Sigmoid colon (tissue), 7 donors: ENCODE results near the gene CALML4. TPM values are rescaled to one million over a fixed set of nuclear protein-coding genes. Genes with fewer than 3 reads are reported as not detected.

Experiments used
- DNase-seq: peaks from one replicate; pipeline ENCODE4 v3.0.0-alpha.2; 2019
- H3K27ac ChIP-seq, 4 donors: fragments of 200-600 bp; sonication (generic); one replicate each; pipeline ENCODE4 v1.5.1; 2016 to 2019; ENCODE audit warnings: mild to moderate bottlenecking in 1 of 4
- H3K27me3 ChIP-seq, 3 donors: fragments of 200-600 bp; sonication (generic); one replicate each; pipeline ENCODE4 v1.5.1; 2019; ENCODE audit warnings: mild to moderate bottlenecking in 1 of 3
- H3K36me3 ChIP-seq, 4 donors: fragments of 200-600 bp; sonication (generic); one replicate each; pipeline ENCODE4 v1.5.1; 2016 to 2019
- H3K4me1 ChIP-seq, 4 donors: fragments of 200-600 bp; sonication (generic); one replicate each; pipeline ENCODE4 v1.5.1; 2017 to 2019
- H3K4me3 ChIP-seq, 4 donors: fragments of 200-600 bp; sonication (generic); one replicate each; pipeline ENCODE4 v1.5.1; 2017 to 2019; ENCODE audit warnings: mild to moderate bottlenecking in 2 of 4, moderate library complexity in 1 of 4
- H3K9me3 ChIP-seq, 4 donors: fragments of 200-600 bp in 3 of 4; sonication (generic) in 3 of 4; one replicate each; pipeline versions ENCODE4 v1.5.1 to v1.6.1; 2013 to 2019
- CTCF ChIP-seq, 4 experiments: fragments of 450-650 bp in 3 of 4; fragments of 200-600 bp in 1 of 4; IDR thresholded peaks; one replicate each; pipeline ENCODE4 v1.5.1; 2016 to 2019; ENCODE audit warnings: antibody characterized with exemption in 4 of 4, mild to moderate bottlenecking in 3 of 4, moderate library complexity in 2 of 4
- EP300 ChIP-seq, 4 donors: sonication (generic); formaldehyde crosslinking; IDR thresholded peaks; one replicate each; pipeline ENCODE4 v1.6.1; 2017; ENCODE audit warnings: antibody characterized with exemption in 4 of 4
- POLR2A ChIP-seq, 2 donors: fragments of 450-650 bp; IDR thresholded peaks; one replicate each; pipeline ENCODE4 v1.6.1; 2016; ENCODE audit warnings: antibody characterized with exemption in 2 of 2, mild to moderate bottlenecking in 2 of 2, moderate library complexity in 2 of 2
- POLR2AphosphoS5 ChIP-seq, 4 donors: sonication (generic); formaldehyde crosslinking; IDR thresholded peaks; one replicate each; pipeline ENCODE4 v1.6.1; 2017; ENCODE audit warnings: antibody characterized with exemption in 4 of 4
- WGBS, 2 donors: extraction: QIAGEN DNeasy Blood & Tissue Kit; methylation state at CpG; one replicate each; pipeline ENCODE4 v1.1.7; 2013; 5-methylcytosine and 5-hydroxymethylcytosine counted together
- intact Hi-C: fragments of 100-400 bp; cut with DNase I; formaldehyde crosslinking; loops from one replicate; pipeline ENCODE4 v1.15.1; 2023
- polyA plus RNA-seq, 3 donors: library from polyadenylated mRNA; stranded (reverse); fragments of 200-250 nt; gene quantifications; one replicate each; pipeline ENCODE4 v1.2.3, GENCODE V29; 2013
- total RNA-seq, 4 donors: library from RNA; depleted of rRNA; stranded (reverse); fragments of >200 nt; gene quantifications; one replicate each; pipeline ENCODE4 v1.1.0, GENCODE V29; 2016
- donor health status: healthy with polysubstance abuse.
- donor health status: Bipolar disorder and iron deficiency.
- donor health status: healthy.

The CALML4 gene
- total and polyA plus RNA-seq, 7 donors, result 3.9 to 309 (median 10.9) TPM

- intact Hi-C loops, result loop anchor here (10.0 kb wide), 1 partner anchor 664 kb away; the partner anchor contains the start of gene MAP2K5
- H3K36me3 ChIP-seq, result no peaks in the 10 kb centered on the region
- no peak for TF ChIP-seq EP300 (IDR thresholded peaks at IDR 0.05)
- no peak for TF ChIP-seq POLR2A (IDR thresholded peaks at IDR 0.05)
- no peak for TF ChIP-seq POLR2AphosphoS5 (IDR thresholded peaks at IDR 0.05)
- TF ChIP-seq CTCF (IDR thresholded peaks at IDR 0.05), result no peak
- H3K9me3 ChIP-seq, result no peaks in the 10 kb centered on the region
- no peaks in the 10 kb centered on the region for H3K27me3 ChIP-seq
- peak; percentile 41 for DNase-seq
- 63 to 89% methylated on average over 13 of the region's 13 CpGs for WGBS, 2 donors
- no peak overlapping the region for H3K4me3 ChIP-seq
- H3K27ac ChIP-seq, result no peak overlapping the region
- peaks cover 0 to 41% (median 37%) of the 10 kb centered on the region in 4 donors for H3K4me1 ChIP-seq
Measured at GRCh38 chr15:68208636-68209240, 3.6 kb upstream of the CALML4 start.

GRCh38 chr15:68208136-68208535, 3.0 kb upstream of the CALML4 start:
- DNase-seq, result peak; percentile 56
- H3K4me3 ChIP-seq, result no peak overlapping the region
- no peak for TF ChIP-seq POLR2A (IDR thresholded peaks at IDR 0.05)
- no peak for TF ChIP-seq EP300 (IDR thresholded peaks at IDR 0.05)
- TF ChIP-seq CTCF (IDR thresholded peaks at IDR 0.05), result no peak
- no peak for TF ChIP-seq POLR2AphosphoS5 (IDR thresholded peaks at IDR 0.05)

GRCh38 chr15:68207176-68207935, 2.2 kb upstream of the CALML4 start:
- H3K36me3 ChIP-seq, result no peaks in the 10 kb centered on the region
- peak; percentile 53 for DNase-seq
- intact Hi-C loops, result loop anchor here (10.0 kb wide), 1 partner anchor 663 kb away; the partner anchor contains the start of gene MAP2K5
- H3K9me3 ChIP-seq, result no peaks in the 10 kb centered on the region
- WGBS, 2 donors, result 82 to 90% methylated on average over 12 of the region's 12 CpGs
- no peaks in the 10 kb centered on the region for H3K27me3 ChIP-seq
- TF ChIP-seq POLR2AphosphoS5 (IDR thresholded peaks at IDR 0.05), result no peak
- peaks cover 0 to 41% (median 37%) of the 10 kb centered on the region in 4 donors for H3K4me1 ChIP-seq
- H3K4me3 ChIP-seq, result no peak overlapping the region
- H3K27ac ChIP-seq, result no peak overlapping the region

More at GRCh38 chr15:68208136-68208535, 3.0 kb upstream of the CALML4 start:
- Histone ChIP-seq H3K27me3 (no peaks in the 10 kb centered on the region), H3K9me3 (no peaks in the 10 kb centered on the region), H3K27ac (no peak overlapping the region), H3K36me3 (no peaks in the 10 kb centered on the region), H3K4me1 (peaks cover 0 to 41% (median 37%) of the 10 kb centered on the region in 4 donors)
- WGBS, 2 donors, result 88 to 89% methylated on average over 16 of the region's 16 CpGs
- intact Hi-C loops, result loop anchor here (10.0 kb wide), 1 partner anchor 663 kb away; the partner anchor contains the start of gene MAP2K5

GRCh38 chr15:68206711-68207151, 1.6 kb upstream of the CALML4 start:
- Histone ChIP-seq H3K4me1 (peaks cover 0 to 41% (median 37%) of the 10 kb centered on the region in 4 donors), H3K36me3 (no peaks in the 10 kb centered on the region), H3K27ac (peak overlapping the region in 1 of 4 donors; percentile 61), H3K9me3 (no peaks in the 10 kb centered on the region), H3K4me3 (no peak overlapping the region), H3K27me3 (no peaks in the 10 kb centered on the region)
- WGBS, 2 donors, result 89 to 92% methylated on average over 12 of the region's 12 CpGs
- intact Hi-C loops, result loop anchor here (10.0 kb wide), 1 partner anchor 662 kb away; the partner anchor contains the start of gene MAP2K5
- peak; percentile 63 for DNase-seq
- TF ChIP-seq POLR2A (IDR thresholded peaks at IDR 0.05) (no peak), CTCF (IDR thresholded peaks at IDR 0.05) (no peak), POLR2AphosphoS5 (IDR thresholded peaks at IDR 0.05) (no peak), EP300 (IDR thresholded peaks at IDR 0.05) (no peak)
